Tibial artery (tissue), 4 donors: ENCODE measurements around the gene GALNTL6.

Experiments used
- DNase-seq, 2 donors: peaks; one replicate each; pipeline ENCODE4 v3.0.0-alpha.2; 2019
- H3K27ac ChIP-seq, 2 donors: fragments of 200-600 bp; sonication (generic) in 1 of 2; 1 replicate in 1 of 2; 2 replicates in 1 of 2; pipeline ENCODE4 v1.5.1; 2018 to 2019; ENCODE audit warnings: mild to moderate bottlenecking in 1 of 2
- H3K27me3 ChIP-seq, 2 donors: fragments of 200-600 bp; sonication (generic) in 1 of 2; one replicate each; pipeline versions ENCODE4 v1.5.1 to v1.6.0; 2016 to 2019
- H3K36me3 ChIP-seq, 3 donors: fragments of 200-600 bp; sonication (generic) in 2 of 3; one replicate each; pipeline ENCODE4 v1.5.1; 2016 to 2019; ENCODE audit warnings: mild to moderate bottlenecking in 2 of 3
- H3K4me1 ChIP-seq, 4 donors: fragments of 200-600 bp; sonication (generic) in 2 of 4; 1 replicate in 3 of 4; 2 replicates in 1 of 4; pipeline ENCODE4 v1.5.1; 2016 to 2019
- H3K4me3 ChIP-seq, 2 donors: fragments of 200-600 bp; sonication (generic) in 1 of 2; 1 replicate in 1 of 2; 2 replicates in 1 of 2; pipeline ENCODE4 v1.5.1; 2018 to 2019; ENCODE audit warnings: mild to moderate bottlenecking in 2 of 2
- H3K9me3 ChIP-seq, 3 donors: fragments of 200-600 bp; sonication (generic) in 1 of 3; one replicate each; pipeline ENCODE4 v1.5.1; 2016 to 2019
- CTCF ChIP-seq, 2 experiments: fragments of 200-600 bp in 1 of 2; fragments of 450-650 bp in 1 of 2; IDR thresholded peaks; one replicate each; pipeline ENCODE4 v1.5.1; 2017 to 2019; ENCODE audit warnings: antibody characterized with exemption in 2 of 2, mild to moderate bottlenecking in 1 of 2, moderate library complexity in 1 of 2
- intact Hi-C: fragments of 100-400 bp; cut with DNase I; formaldehyde crosslinking; loops from one replicate; pipeline ENCODE4 v1.15.0; 2023; ENCODE audit warnings: low total_unique reads

GALNTL6 gene

DNA sequence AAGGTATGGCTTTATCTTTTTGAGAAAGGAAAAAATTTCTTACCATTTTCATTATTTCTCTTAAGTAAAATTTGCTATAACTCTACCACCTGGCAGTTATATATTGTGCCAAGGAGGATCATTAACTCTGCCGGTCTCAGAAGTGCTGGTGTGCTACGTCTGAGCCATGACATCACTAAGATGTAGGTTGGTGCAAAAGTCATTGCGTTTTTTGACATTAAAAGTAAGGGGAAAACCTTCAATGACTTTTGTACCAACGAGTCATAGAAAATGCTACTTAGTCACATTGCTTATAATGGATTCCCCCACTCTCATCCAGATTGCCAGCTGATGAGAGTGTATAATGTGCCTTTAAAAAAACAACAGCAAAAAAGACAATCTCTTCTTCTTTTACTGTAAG, 786.4 kb downstream of the GALNTL6 start:
- DNase-seq, result no peak
- Histone ChIP-seq H3K4me3 (no peak overlapping the region), H3K27me3 (no peaks in the 10 kb centered on the region), H3K27ac (no peak overlapping the region), H3K4me1 (no peaks in the 10 kb centered on the region), H3K9me3 (no peaks in the 10 kb centered on the region), H3K36me3 (no peaks in the 10 kb centered on the region)
- no peak for TF ChIP-seq CTCF (IDR thresholded peaks at IDR 0.05)
- intact Hi-C loops, result no loop called here

- DNase-seq, result no peak
- no peaks in the 10 kb centered on the region for H3K4me1 ChIP-seq
- no peak overlapping the region for H3K27ac ChIP-seq
- no peak overlapping the region for H3K4me3 ChIP-seq
- no peaks in the 10 kb centered on the region for H3K36me3 ChIP-seq
- no peak for TF ChIP-seq CTCF (IDR thresholded peaks at IDR 0.05)
- no peaks in the 10 kb centered on the region for H3K9me3 ChIP-seq
- H3K27me3 ChIP-seq, result no peaks in the 10 kb centered on the region
- intact Hi-C loops, result no loop called here
Observed at GRCh38 chr4:172601195-172601594, 788.0 kb downstream of the GALNTL6 start.

DNA sequence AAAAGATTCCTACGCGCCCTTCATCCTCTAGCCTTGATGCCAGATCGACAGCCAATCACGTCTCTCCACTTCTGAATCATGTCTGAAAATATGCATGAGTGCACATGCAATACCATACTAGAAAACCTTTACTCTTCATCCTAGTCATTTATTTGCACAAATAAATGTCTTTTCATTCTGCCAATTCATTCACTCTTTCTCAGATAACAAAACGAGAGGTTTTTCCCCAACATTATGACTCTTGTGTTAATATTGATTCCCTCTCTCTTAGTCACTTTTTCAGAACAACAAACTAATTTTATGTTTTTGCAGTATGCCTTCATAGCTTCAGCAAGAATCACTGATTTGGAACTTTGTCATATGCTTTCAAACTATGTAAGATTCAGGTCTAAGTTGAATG, 806.0 kb downstream of the GALNTL6 start:
- H3K27ac ChIP-seq, result no peak overlapping the region
- no peaks in the 10 kb centered on the region for H3K36me3 ChIP-seq
- no peaks in the 10 kb centered on the region for H3K9me3 ChIP-seq
- intact Hi-C loops, result no loop called here
- H3K4me1 ChIP-seq, result no peaks in the 10 kb centered on the region
- DNase-seq, result no peak
- TF ChIP-seq CTCF (IDR thresholded peaks at IDR 0.05), result no peak
- H3K4me3 ChIP-seq, result no peak overlapping the region
- no peaks in the 10 kb centered on the region for H3K27me3 ChIP-seq

- no peaks in the 10 kb centered on the region for H3K27me3 ChIP-seq
- intact Hi-C loops, result no loop called here
- H3K4me1 ChIP-seq, result no peaks in the 10 kb centered on the region
Observed at GRCh38 chr4:172619798-172620197, 806.6 kb downstream of the GALNTL6 start.

GRCh38 chr4:172628263-172628662, 815.1 kb downstream of the GALNTL6 start:
- Histone ChIP-seq H3K27ac (no peak overlapping the region), H3K4me3 (no peak overlapping the region), H3K36me3 (no peaks in the 10 kb centered on the region), H3K4me1 (no peaks in the 10 kb centered on the region), H3K9me3 (no peaks in the 10 kb centered on the region), H3K27me3 (no peaks in the 10 kb centered on the region)
- intact Hi-C loops, result no loop called here
- DNase-seq, result no peak
- TF ChIP-seq CTCF (IDR thresholded peaks at IDR 0.05), result no peak

More at GRCh38 chr4:172619798-172620197, 806.6 kb downstream of the GALNTL6 start:
- Histone ChIP-seq H3K36me3 (no peaks in the 10 kb centered on the region), H3K9me3 (no peaks in the 10 kb centered on the region), H3K27ac (no peak overlapping the region), H3K4me3 (no peak overlapping the region)
- DNase-seq, result no peak
- no peak for TF ChIP-seq CTCF (IDR thresholded peaks at IDR 0.05)

GRCh38 chr4:172630280-172630679, 817.1 kb downstream of the GALNTL6 start:
- no peak overlapping the region for H3K27ac ChIP-seq
- no peak for TF ChIP-seq CTCF (IDR thresholded peaks at IDR 0.05)
- no peaks in the 10 kb centered on the region for H3K36me3 ChIP-seq
- H3K27me3 ChIP-seq, result no peaks in the 10 kb centered on the region
- H3K4me3 ChIP-seq, result no peak overlapping the region
- no peaks in the 10 kb centered on the region for H3K4me1 ChIP-seq
- intact Hi-C loops, result no loop called here
- no peaks in the 10 kb centered on the region for H3K9me3 ChIP-seq
- DNase-seq, result no peak
